Bronchus fibroblast of lung (primary cell): Measurements from ENCODE around the gene B4GALT5. TPM values are rescaled to one million over a fixed set of nuclear protein-coding genes. Genes with fewer than 3 reads are reported as not detected.

Source experiments
- total RNA-seq: library from RNA; depleted of rRNA; stranded (reverse); fragments of >200 nt; gene quantifications from 2 replicates; pipeline ENCODE4 v1.2.3, GENCODE V29; 2015

The B4GALT5 gene
- total RNA-seq, result 10.6 and 12.9 TPM in 2 replicates

GRCh38 chr20:49713753-49714712 lies at the start of gene B4GALT5:
Gene B4GALT5, minus strand, starts transcription at chr20:49713878. Its CDS starts 188 bp downstream, at chr20:49713690.

Other genes starting within 250 kb of the B4GALT5 start
- not detected in 2 replicates for gene KCNB1, start 231.2 kb downstream of the B4GALT5 start, total RNA-seq
- 0.15 and 0.17 TPM in 2 replicates for gene PTGIS, start 145.7 kb downstream of the B4GALT5 start, total RNA-seq
- gene SLC9A8, start 99.0 kb upstream of the B4GALT5 start, total RNA-seq, result 4.0 and 4.3 TPM in 2 replicates
- gene SPATA2, start 201.7 kb upstream of the B4GALT5 start, total RNA-seq, result 3.0 TPM in 2 replicates
- gene RNF114, start 222.5 kb upstream of the B4GALT5 start, total RNA-seq, result 128 and 140 TPM in 2 replicates